ENCODE data around the gene MAST1.
A peak's percentile ranks its signal among the peaks of the same experiment; 100 is the strongest.

The MAST1 gene

GRCh38 chr19:12840091-12841079 is 2.1 kb downstream of the MAST1 start:
- Histone ChIP-seq H3K9ac (no peak overlapping the region), H2AFZ (ENCODE audit: low read depth) (no peak overlapping the region), H3K4me3 (IDR thresholded peaks at IDR 0.05; ENCODE audit: insufficient read depth, low read depth, low read length) (no peak overlapping the region)

DNA sequence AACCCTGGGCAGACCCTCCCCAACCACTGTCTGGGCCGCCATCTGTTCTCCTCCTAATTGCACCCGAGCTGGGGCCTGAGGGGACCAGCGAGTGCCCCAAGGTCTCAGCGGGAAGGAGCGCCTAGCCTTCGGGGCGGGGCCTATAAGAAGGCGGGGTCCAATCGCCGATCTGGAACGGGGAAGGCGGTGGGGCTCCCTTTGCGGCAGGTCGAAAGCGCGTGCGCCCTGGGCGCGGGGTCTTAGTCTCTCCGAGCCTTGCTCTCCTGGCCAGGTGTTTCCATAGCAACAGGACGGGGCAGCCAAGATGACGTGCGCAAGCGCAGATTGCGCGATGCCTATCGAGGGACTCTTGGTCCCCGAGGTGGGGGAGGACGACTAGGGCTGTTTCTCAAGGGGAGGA is 2.8 kb downstream of the MAST1 start:
- peaks cover 5% of the 10 kb centered on the region for H3K4me1 ChIP-seq (ENCODE audit: low read depth, poor library complexity, severe bottlenecking)
- no peaks in the 10 kb centered on the region for H3K79me2 ChIP-seq (ENCODE audit: insufficient read depth, low read depth)
- H3K27ac ChIP-seq = no peak overlapping the region
- H2AFZ ChIP-seq (ENCODE audit: low read depth) = no peak overlapping the region
- H3K4me2 ChIP-seq = peak overlapping the region; percentile 29; the same call in 1 of the 2 replicates
- H3K9ac ChIP-seq = no peak overlapping the region
- H4K20me1 ChIP-seq (ENCODE audit: insufficient read depth) = no peaks in the 10 kb centered on the region
- no peaks in the 10 kb centered on the region for H3K36me3 ChIP-seq (ENCODE audit: insufficient read depth)
- no peak for TF ChIP-seq CTCF (conservative IDR thresholded peaks at IDR 0.05; ENCODE audit: low read depth, low read length)
- no peak overlapping the region for H3K4me3 ChIP-seq (IDR thresholded peaks at IDR 0.05; ENCODE audit: insufficient read depth, low read depth, low read length)
- H3K27me3 ChIP-seq (ENCODE audit: insufficient read depth, low read depth) = peaks cover 16% of the 10 kb centered on the region

More at GRCh38 chr19:12840091-12841079, 2.1 kb downstream of the MAST1 start:
- no peak for TF ChIP-seq CTCF (conservative IDR thresholded peaks at IDR 0.05; ENCODE audit: low read depth, low read length)
- no peak overlapping the region for H3K27ac ChIP-seq
- H3K36me3 ChIP-seq (ENCODE audit: insufficient read depth) = no peaks in the 10 kb centered on the region
- H3K79me2 ChIP-seq (ENCODE audit: insufficient read depth, low read depth) = no peaks in the 10 kb centered on the region
- peaks cover 5% of the 10 kb centered on the region for H3K4me1 ChIP-seq (ENCODE audit: low read depth, poor library complexity, severe bottlenecking)
- H4K20me1 ChIP-seq (ENCODE audit: insufficient read depth) = no peaks in the 10 kb centered on the region
- peaks cover 24% of the 10 kb centered on the region for H3K27me3 ChIP-seq (ENCODE audit: insufficient read depth, low read depth)
- H3K4me2 ChIP-seq = peak overlapping the region; percentile 29; the same call in 1 of the 2 replicates

DNA sequence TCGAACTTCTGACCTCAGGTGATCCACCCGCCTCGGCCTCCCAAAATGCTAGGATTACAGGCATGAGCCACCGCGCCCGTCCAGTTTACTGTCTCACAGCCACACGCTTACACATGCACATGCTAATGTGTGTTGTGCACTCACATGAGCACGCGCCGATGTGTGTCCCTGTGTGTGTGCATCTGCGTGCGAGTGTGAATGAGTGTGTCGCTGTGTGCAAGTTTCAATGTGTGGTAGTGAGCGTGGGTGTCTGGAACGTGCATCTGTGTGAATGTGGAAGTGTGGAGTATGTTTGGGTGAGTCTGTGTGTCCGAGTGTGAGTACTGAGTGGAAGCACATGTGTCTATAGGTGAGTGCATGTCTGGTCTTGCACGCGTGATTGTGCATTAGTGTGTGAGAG is 4.2 kb downstream of the MAST1 start:
- no peak overlapping the region for H3K9ac ChIP-seq
- no peaks in the 10 kb centered on the region for H3K79me2 ChIP-seq (ENCODE audit: insufficient read depth, low read depth)
- H3K4me2 ChIP-seq = no peak overlapping the region
- no peak overlapping the region for H3K4me3 ChIP-seq (IDR thresholded peaks at IDR 0.05; ENCODE audit: insufficient read depth, low read depth, low read length)
- no peak for TF ChIP-seq CTCF (conservative IDR thresholded peaks at IDR 0.05; ENCODE audit: low read depth, low read length)
- no peak overlapping the region for H2AFZ ChIP-seq (ENCODE audit: low read depth)
- H3K4me1 ChIP-seq (ENCODE audit: low read depth, poor library complexity, severe bottlenecking) = peaks cover 9% of the 10 kb centered on the region
- H3K27me3 ChIP-seq (ENCODE audit: insufficient read depth, low read depth) = peaks cover 4% of the 10 kb centered on the region
- no peak overlapping the region for H3K27ac ChIP-seq
- H4K20me1 ChIP-seq (ENCODE audit: insufficient read depth) = no peaks in the 10 kb centered on the region
- no peaks in the 10 kb centered on the region for H3K36me3 ChIP-seq (ENCODE audit: insufficient read depth)

DNA sequence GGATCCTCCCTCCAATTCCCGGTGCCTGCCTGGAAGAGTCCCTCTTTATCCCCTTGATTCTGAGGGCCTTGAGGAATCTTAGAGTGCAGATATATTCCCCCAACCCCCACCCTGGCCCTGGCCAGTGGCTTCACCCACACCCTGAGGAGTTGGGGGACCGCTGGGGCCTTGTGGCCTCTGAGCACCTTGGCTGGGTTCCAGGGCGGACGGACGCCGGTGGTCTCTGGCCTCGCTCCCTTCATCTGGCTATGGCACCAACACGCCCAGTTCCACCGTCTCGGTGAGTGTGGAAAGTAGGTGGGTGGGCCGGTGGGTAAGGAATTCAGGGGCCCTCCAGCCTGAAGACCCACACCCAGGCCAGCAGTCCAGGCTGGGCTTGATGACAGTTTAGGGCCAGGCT is 5.0 kb downstream of the MAST1 start:
- Histone ChIP-seq H3K9ac (no peak overlapping the region), H3K36me3 (ENCODE audit: insufficient read depth) (no peaks in the 10 kb centered on the region), H2AFZ (ENCODE audit: low read depth) (no peak overlapping the region), H3K4me3 (IDR thresholded peaks at IDR 0.05; ENCODE audit: insufficient read depth, low read depth, low read length) (no peak overlapping the region), H3K27ac (no peak overlapping the region), H4K20me1 (ENCODE audit: insufficient read depth) (no peaks in the 10 kb centered on the region), H3K4me1 (ENCODE audit: low read depth, poor library complexity, severe bottlenecking) (peaks cover 3% of the 10 kb centered on the region), H3K4me2 (no peak overlapping the region), H3K79me2 (ENCODE audit: insufficient read depth, low read depth) (no peaks in the 10 kb centered on the region), H3K27me3 (ENCODE audit: insufficient read depth, low read depth) (no peaks in the 10 kb centered on the region)
- no peak for TF ChIP-seq CTCF (conservative IDR thresholded peaks at IDR 0.05; ENCODE audit: low read depth, low read length)
